ENCODE data around the gene BIRC7.

DNA sequence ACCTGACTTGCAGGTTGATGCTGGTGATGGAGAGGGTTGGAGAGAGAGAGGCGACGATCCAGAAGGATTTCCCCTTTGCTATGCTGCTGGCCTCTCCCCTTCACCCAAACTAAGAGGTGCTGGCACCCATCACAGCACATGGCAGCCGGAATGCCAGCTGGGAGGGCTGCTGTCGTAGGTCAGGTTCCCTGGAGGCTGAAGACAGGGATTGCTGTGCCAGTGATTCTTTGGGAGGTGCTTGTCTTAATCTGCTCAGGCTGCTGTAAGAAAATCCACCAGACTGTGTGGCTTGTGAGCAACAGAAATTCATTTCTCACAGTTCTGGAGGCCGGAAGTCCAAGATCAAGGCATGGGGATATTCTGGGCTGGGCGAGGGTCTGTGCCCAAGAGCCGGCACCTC, 32.6 kb downstream of the BIRC7 start:
- TF ChIP-seq, protein P1, sequence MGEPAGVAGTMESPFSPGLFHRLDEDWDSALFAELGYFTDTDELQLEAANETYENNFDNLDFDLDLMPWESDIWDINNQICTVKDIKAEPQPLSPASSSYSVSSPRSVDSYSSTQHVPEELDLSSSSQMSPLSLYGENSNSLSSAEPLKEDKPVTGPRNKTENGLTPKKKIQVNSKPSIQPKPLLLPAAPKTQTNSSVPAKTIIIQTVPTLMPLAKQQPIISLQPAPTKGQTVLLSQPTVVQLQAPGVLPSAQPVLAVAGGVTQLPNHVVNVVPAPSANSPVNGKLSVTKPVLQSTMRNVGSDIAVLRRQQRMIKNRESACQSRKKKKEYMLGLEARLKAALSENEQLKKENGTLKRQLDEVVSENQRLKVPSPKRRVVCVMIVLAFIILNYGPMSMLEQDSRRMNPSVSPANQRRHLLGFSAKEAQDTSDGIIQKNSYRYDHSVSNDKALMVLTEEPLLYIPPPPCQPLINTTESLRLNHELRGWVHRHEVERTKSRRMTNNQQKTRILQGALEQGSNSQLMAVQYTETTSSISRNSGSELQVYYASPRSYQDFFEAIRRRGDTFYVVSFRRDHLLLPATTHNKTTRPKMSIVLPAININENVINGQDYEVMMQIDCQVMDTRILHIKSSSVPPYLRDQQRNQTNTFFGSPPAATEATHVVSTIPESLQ (CRISPR knock-in tag; IDR thresholded peaks at IDR 0.05) = no peak
- TF ChIP-seq, protein P2, sequence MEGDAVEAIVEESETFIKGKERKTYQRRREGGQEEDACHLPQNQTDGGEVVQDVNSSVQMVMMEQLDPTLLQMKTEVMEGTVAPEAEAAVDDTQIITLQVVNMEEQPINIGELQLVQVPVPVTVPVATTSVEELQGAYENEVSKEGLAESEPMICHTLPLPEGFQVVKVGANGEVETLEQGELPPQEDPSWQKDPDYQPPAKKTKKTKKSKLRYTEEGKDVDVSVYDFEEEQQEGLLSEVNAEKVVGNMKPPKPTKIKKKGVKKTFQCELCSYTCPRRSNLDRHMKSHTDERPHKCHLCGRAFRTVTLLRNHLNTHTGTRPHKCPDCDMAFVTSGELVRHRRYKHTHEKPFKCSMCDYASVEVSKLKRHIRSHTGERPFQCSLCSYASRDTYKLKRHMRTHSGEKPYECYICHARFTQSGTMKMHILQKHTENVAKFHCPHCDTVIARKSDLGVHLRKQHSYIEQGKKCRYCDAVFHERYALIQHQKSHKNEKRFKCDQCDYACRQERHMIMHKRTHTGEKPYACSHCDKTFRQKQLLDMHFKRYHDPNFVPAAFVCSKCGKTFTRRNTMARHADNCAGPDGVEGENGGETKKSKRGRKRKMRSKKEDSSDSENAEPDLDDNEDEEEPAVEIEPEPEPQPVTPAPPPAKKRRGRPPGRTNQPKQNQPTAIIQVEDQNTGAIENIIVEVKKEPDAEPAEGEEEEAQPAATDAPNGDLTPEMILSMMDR (IDR thresholded peaks at IDR 0.05) = no peak
- TF ChIP-seq CREB1 (CRISPR knock-in tag; IDR thresholded peaks at IDR 0.05) = no peak
- TF ChIP-seq, protein P3, sequence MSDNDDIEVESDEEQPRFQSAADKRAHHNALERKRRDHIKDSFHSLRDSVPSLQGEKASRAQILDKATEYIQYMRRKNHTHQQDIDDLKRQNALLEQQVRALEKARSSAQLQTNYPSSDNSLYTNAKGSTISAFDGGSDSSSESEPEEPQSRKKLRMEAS (CRISPR knock-in tag; IDR thresholded peaks at IDR 0.05) = no peak
- TF ChIP-seq, protein P4, sequence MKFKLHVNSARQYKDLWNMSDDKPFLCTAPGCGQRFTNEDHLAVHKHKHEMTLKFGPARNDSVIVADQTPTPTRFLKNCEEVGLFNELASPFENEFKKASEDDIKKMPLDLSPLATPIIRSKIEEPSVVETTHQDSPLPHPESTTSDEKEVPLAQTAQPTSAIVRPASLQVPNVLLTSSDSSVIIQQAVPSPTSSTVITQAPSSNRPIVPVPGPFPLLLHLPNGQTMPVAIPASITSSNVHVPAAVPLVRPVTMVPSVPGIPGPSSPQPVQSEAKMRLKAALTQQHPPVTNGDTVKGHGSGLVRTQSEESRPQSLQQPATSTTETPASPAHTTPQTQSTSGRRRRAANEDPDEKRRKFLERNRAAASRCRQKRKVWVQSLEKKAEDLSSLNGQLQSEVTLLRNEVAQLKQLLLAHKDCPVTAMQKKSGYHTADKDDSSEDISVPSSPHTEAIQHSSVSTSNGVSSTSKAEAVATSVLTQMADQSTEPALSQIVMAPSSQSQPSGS (CRISPR knock-in tag; IDR thresholded peaks at IDR 0.05; ENCODE audit: borderline replicate concordance, low read depth) = no peak
- no peak for TF ChIP-seq ELF4 (CRISPR knock-in tag; IDR thresholded peaks at IDR 0.05; ENCODE audit: low read depth)

Measured in WTC11 (cell line).